SH-SY5Y (cell line): ENCODE results near the gene APOC1.

Experiments
- GATA2 ChIP-seq: IDR thresholded peaks from 2 replicates; pipeline ENCODE4 v1.6.1; 2011; ENCODE audit warnings: mild to moderate bottlenecking, low read depth, low read length
- GATA3 ChIP-seq: IDR thresholded peaks from 2 replicates; pipeline ENCODE4 v1.6.1; 2011; ENCODE audit warnings: low read depth, mild to moderate bottlenecking, low read length, moderate library complexity

DNA sequence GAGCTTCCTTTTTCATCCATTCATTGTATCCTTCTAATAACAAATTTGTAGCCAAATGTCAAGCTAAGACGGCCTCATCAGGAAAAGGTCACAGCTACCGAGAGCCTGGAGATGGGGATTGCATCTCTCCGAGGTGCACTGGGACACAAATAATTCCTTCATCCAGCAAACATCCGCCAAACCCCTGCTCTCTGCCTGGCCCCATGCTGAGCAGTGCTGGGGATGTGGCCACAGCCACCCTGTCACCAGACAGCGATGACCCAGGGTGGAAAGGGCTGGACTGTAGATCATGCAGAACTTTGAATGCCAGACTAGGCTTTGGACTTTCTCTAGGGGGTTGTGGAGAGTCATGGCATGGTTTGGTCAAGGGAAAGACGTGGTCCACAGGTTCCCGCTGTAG, 21.5 kb upstream of the APOC1 start:
- TF ChIP-seq GATA2 (no peak), GATA3 (no peak)
